Stomach (tissue), 9 donors: ENCODE measurements around the gene PRR5L. TPM values are rescaled to one million over a fixed set of nuclear protein-coding genes. Genes with fewer than 3 reads are reported as not detected.

Experiments used
- DNase-seq, 2 donors: peaks; one replicate each; pipeline versions ENCODE4 v3.0.0 to v3.0.0-alpha.2; 2013 to 2019
- H3K27ac ChIP-seq, 5 donors: fragments of 200-600 bp in 4 of 5; sonication (generic) in 4 of 5; one replicate each; pipeline ENCODE4 v1.5.1; 2013 to 2019; ENCODE audit warnings: mild to moderate bottlenecking in 1 of 5, moderate library complexity in 1 of 5
- H3K27me3 ChIP-seq, 3 donors: fragments of 200-600 bp; sonication (generic); one replicate each; pipeline ENCODE4 v1.5.1; 2017 to 2019; ENCODE audit warnings: mixed run types in 1 of 3
- H3K36me3 ChIP-seq, 4 donors: fragments of 200-600 bp; sonication (generic); 1 replicate in 3 of 4; 2 replicates in 1 of 4; pipeline ENCODE4 v1.5.1; 2016 to 2019
- H3K4me1 ChIP-seq, 4 donors: fragments of 200-600 bp; sonication (generic); one replicate each; pipeline ENCODE4 v1.5.1; 2016 to 2019
- H3K4me3 ChIP-seq, 4 donors: fragments of 200-600 bp; sonication (generic) in 3 of 4; one replicate each; pipeline ENCODE4 v1.5.1; 2016 to 2019; ENCODE audit warnings: mild to moderate bottlenecking in 1 of 4
- H3K9me3 ChIP-seq, 4 donors: fragments of 200-600 bp; sonication (generic); one replicate each; pipeline ENCODE4 v1.5.1; 2016 to 2019
- EP300 ChIP-seq: sonication (generic); formaldehyde crosslinking; IDR thresholded peaks from one replicate; pipeline ENCODE4 v1.6.1; 2017; ENCODE audit warnings: antibody characterized with exemption
- POLR2A ChIP-seq, 4 donors: fragments of 450-650 bp; IDR thresholded peaks; one replicate each; pipeline ENCODE4 v1.6.1; 2016; ENCODE audit warnings: antibody characterized with exemption in 4 of 4, control low read depth in 2 of 4, mild to moderate bottlenecking in 1 of 4, moderate library complexity in 1 of 4
- POLR2AphosphoS5 ChIP-seq, 3 donors: sonication (generic); formaldehyde crosslinking; IDR thresholded peaks; one replicate each; pipeline ENCODE4 v1.6.1; 2016; ENCODE audit warnings: antibody characterized with exemption in 3 of 3
- WGBS, 5 donors: extraction: QIAGEN DNeasy Blood & Tissue Kit in 3 of 5; methylation state at CpG; one replicate each; pipeline versions ENCODE4 v1.1.5 to v1.1.7; 2013 to 2018; 5-methylcytosine and 5-hydroxymethylcytosine counted together
- intact Hi-C: fragments of 100-400 bp; cut with DNase I; formaldehyde crosslinking; loops from one replicate; pipeline ENCODE4 v1.15.1; 2023; ENCODE audit warnings: low total_unique reads
- polyA plus RNA-seq, 3 donors: library from polyadenylated mRNA; stranded (reverse); fragments of 200-250 nt; gene quantifications; one replicate each; pipeline ENCODE4 v1.2.3, GENCODE V29; 2013
- total RNA-seq, 5 donors: library from RNA; depleted of rRNA; stranded (reverse); fragments of >200 nt; gene quantifications; one replicate each; pipeline versions ENCODE4 v1.1.0 to v1.2.3, GENCODE V29; 2014 to 2016
- TF ChIP-seq, protein P1 (sequence below), 7 experiments: fragments of 450-650 bp in 4 of 7; fragments of 200-600 bp in 3 of 7; sonication (generic) in 3 of 7; IDR thresholded peaks; one replicate each; pipeline ENCODE4 v1.5.1; 2016 to 2019; ENCODE audit warnings: antibody characterized with exemption in 7 of 7, control low read depth in 2 of 7, mild to moderate bottlenecking in 1 of 7
- donor health status: healthy with polysubstance abuse.
- donor health status: Bipolar disorder and iron deficiency.
- donor health status: healthy.

The PRR5L gene
- total and polyA plus RNA-seq, 8 donors: 1.4 to 274 (median 2.4) TPM; not detected in 1

DNA sequence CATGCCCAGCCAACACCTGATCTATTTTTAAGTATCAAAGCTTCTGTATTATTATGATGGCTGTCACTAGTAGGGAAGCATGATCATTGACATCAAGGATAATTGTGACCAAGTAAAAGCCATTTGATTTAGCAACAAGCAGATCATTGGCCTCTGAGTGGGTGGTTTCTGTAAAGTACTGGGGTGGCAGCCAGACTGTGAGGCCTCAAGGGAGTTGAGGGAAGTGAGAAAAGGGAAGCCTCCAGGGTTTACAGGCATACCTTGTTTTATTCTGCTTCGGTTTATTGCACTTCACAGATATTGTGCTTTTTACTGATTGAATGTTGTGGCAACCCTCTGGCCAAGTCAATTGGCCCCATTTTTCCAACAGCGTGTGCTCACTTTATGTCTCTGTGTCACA lies 60.1 kb downstream of the PRR5L start:
- no peaks in the 10 kb centered on the region for H3K36me3 ChIP-seq
- no peak overlapping the region for H3K4me3 ChIP-seq
- intact Hi-C loops: no loop called here
- no peak overlapping the region for H3K27ac ChIP-seq
- H3K4me1 ChIP-seq: peaks cover 0 to 8% (median 0%) of the 10 kb centered on the region in 4 donors
- H3K27me3 ChIP-seq: no peaks in the 10 kb centered on the region
- WGBS, 5 donors: 87 to 95% (median 88%) methylated on average over 2 of the region's 2 CpGs
- DNase-seq: no peak
- TF ChIP-seq, protein P1, sequence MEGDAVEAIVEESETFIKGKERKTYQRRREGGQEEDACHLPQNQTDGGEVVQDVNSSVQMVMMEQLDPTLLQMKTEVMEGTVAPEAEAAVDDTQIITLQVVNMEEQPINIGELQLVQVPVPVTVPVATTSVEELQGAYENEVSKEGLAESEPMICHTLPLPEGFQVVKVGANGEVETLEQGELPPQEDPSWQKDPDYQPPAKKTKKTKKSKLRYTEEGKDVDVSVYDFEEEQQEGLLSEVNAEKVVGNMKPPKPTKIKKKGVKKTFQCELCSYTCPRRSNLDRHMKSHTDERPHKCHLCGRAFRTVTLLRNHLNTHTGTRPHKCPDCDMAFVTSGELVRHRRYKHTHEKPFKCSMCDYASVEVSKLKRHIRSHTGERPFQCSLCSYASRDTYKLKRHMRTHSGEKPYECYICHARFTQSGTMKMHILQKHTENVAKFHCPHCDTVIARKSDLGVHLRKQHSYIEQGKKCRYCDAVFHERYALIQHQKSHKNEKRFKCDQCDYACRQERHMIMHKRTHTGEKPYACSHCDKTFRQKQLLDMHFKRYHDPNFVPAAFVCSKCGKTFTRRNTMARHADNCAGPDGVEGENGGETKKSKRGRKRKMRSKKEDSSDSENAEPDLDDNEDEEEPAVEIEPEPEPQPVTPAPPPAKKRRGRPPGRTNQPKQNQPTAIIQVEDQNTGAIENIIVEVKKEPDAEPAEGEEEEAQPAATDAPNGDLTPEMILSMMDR (IDR thresholded peaks at IDR 0.05): no peak
- TF ChIP-seq EP300: no peak
- no peak for TF ChIP-seq POLR2AphosphoS5 (IDR thresholded peaks at IDR 0.05)
- TF ChIP-seq POLR2A (IDR thresholded peaks at IDR 0.05): no peak
- no peaks in the 10 kb centered on the region for H3K9me3 ChIP-seq

DNA sequence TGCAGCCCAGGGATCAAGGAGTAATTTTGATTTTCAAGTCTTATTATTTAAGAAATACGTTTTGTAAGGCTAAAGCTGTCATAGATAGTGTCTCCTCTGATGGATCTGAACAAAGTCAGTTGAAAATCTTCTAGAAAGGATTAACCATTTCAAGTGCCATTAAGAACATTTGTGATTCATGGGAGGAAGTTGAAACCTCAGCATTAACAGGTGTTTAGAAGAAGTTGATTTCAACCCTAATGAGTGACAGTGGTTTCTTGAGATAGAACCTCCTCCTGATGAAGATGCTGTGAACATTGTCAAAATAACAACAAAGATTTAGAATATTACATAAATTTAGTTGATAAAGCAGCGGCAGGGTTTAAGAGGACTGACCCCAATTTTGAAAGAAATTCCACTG lies 61.7 kb downstream of the PRR5L start:
- Histone ChIP-seq H3K27me3 (no peaks in the 10 kb centered on the region), H3K27ac (no peak overlapping the region), H3K4me3 (no peak overlapping the region), H3K9me3 (no peaks in the 10 kb centered on the region), H3K36me3 (no peaks in the 10 kb centered on the region), H3K4me1 (peaks cover 0 to 15% (median 8%) of the 10 kb centered on the region in 4 donors)
- TF ChIP-seq POLR2AphosphoS5 (IDR thresholded peaks at IDR 0.05): no peak
- TF ChIP-seq EP300: no peak
- no peak for TF ChIP-seq POLR2A (IDR thresholded peaks at IDR 0.05)
- TF ChIP-seq, protein P1 (IDR thresholded peaks at IDR 0.05): no peak
- WGBS, 5 donors: 30 to 62% (median 32%) methylated on average over 2 of the region's 2 CpGs
- intact Hi-C loops: no loop called here
- no peak for DNase-seq

- no peak for TF ChIP-seq EP300
- no peak for TF ChIP-seq POLR2A (IDR thresholded peaks at IDR 0.05)
- TF ChIP-seq, protein P1 (IDR thresholded peaks at IDR 0.05): no peak
- TF ChIP-seq POLR2AphosphoS5 (IDR thresholded peaks at IDR 0.05): no peak
- peaks cover 0 to 19% (median 8%) of the 10 kb centered on the region in 4 donors for H3K4me1 ChIP-seq
- no peaks in the 10 kb centered on the region for H3K27me3 ChIP-seq
- H3K9me3 ChIP-seq: no peaks in the 10 kb centered on the region
- no peak overlapping the region for H3K4me3 ChIP-seq
- no peaks in the 10 kb centered on the region for H3K36me3 ChIP-seq
- H3K27ac ChIP-seq: no peak overlapping the region
- WGBS, 5 donors: 89 to 97% (median 95%) methylated on average over 3 of the region's 3 CpGs
- DNase-seq: no peak
- intact Hi-C loops: no loop called here
Observed at GRCh38 chr11:36358436-36358835, 62.3 kb downstream of the PRR5L start.

GRCh38 chr11:36360318-36360717 lies 64.2 kb downstream of the PRR5L start:
- intact Hi-C loops: loop anchor here (10.0 kb wide), 1 partner anchor 56 kb away; no protein-coding TSS in a partner anchor
- no peaks in the 10 kb centered on the region for H3K9me3 ChIP-seq
- 82 to 93% (median 92%) methylated on average over 3 of the region's 3 CpGs for WGBS, 5 donors
- no peak overlapping the region for H3K27ac ChIP-seq
- peaks cover 0 to 19% (median 8%) of the 10 kb centered on the region in 4 donors for H3K4me1 ChIP-seq
- no peaks in the 10 kb centered on the region for H3K36me3 ChIP-seq
- DNase-seq: no peak
- H3K27me3 ChIP-seq: no peaks in the 10 kb centered on the region
- TF ChIP-seq EP300 (no peak), POLR2A (IDR thresholded peaks at IDR 0.05) (no peak), POLR2AphosphoS5 (IDR thresholded peaks at IDR 0.05) (no peak)
- TF ChIP-seq, protein P1 (IDR thresholded peaks at IDR 0.05): no peak
- H3K4me3 ChIP-seq: no peak overlapping the region
